ENCODE results near the gene MYO6. TPM values are rescaled to one million over a fixed set of nuclear protein-coding genes. Genes with fewer than 3 reads are reported as not detected.

The MYO6 gene
- total RNA-seq, 1 donor from 2014 or later, result 66.2 TPM

- Histone ChIP-seq H3K27ac (no peak overlapping the region), H3K4me1 (no peaks in the 10 kb centered on the region), H3K9me3 (no peaks in the 10 kb centered on the region), H3K4me3 (no peak overlapping the region), H3K36me3 (peaks cover 5% of the 10 kb centered on the region), H3K27me3 (no peaks in the 10 kb centered on the region)
- DNase-seq (no peak), ATAC-seq (no peak)
- intact Hi-C loops (cut with DNase I), result no loop called here
- TF ChIP-seq, protein P1, sequence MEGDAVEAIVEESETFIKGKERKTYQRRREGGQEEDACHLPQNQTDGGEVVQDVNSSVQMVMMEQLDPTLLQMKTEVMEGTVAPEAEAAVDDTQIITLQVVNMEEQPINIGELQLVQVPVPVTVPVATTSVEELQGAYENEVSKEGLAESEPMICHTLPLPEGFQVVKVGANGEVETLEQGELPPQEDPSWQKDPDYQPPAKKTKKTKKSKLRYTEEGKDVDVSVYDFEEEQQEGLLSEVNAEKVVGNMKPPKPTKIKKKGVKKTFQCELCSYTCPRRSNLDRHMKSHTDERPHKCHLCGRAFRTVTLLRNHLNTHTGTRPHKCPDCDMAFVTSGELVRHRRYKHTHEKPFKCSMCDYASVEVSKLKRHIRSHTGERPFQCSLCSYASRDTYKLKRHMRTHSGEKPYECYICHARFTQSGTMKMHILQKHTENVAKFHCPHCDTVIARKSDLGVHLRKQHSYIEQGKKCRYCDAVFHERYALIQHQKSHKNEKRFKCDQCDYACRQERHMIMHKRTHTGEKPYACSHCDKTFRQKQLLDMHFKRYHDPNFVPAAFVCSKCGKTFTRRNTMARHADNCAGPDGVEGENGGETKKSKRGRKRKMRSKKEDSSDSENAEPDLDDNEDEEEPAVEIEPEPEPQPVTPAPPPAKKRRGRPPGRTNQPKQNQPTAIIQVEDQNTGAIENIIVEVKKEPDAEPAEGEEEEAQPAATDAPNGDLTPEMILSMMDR (IDR thresholded peaks at IDR 0.05), result no peak
Observed at GRCh38 chr6:75815756-75816155, 66.7 kb downstream of the MYO6 start.

- ATAC-seq, result no peak
- Histone ChIP-seq H3K4me3 (no peak overlapping the region), H3K27me3 (no peaks in the 10 kb centered on the region), H3K4me1 (no peaks in the 10 kb centered on the region), H3K27ac (no peak overlapping the region), H3K9me3 (no peaks in the 10 kb centered on the region), H3K36me3 (peaks cover 4% of the 10 kb centered on the region)
- TF ChIP-seq, protein P1 (IDR thresholded peaks at IDR 0.05), result no peak
- DNase-seq, result no peak
- intact Hi-C loops (cut with DNase I), result no loop called here
Observed at GRCh38 chr6:75818098-75818855, 69.2 kb downstream of the MYO6 start.

- Histone ChIP-seq H3K4me1 (no peaks in the 10 kb centered on the region), H3K36me3 (peaks cover 4% of the 10 kb centered on the region), H3K27ac (no peak overlapping the region), H3K27me3 (no peaks in the 10 kb centered on the region), H3K4me3 (no peak overlapping the region), H3K9me3 (no peaks in the 10 kb centered on the region)
- DNase-seq (no peak), ATAC-seq (peak; percentile 93)
- intact Hi-C loops (cut with DNase I), result no loop called here
- TF ChIP-seq, protein P1 (IDR thresholded peaks at IDR 0.05), result no peak
Observed at GRCh38 chr6:75819776-75820487, 70.9 kb downstream of the MYO6 start.

DNA sequence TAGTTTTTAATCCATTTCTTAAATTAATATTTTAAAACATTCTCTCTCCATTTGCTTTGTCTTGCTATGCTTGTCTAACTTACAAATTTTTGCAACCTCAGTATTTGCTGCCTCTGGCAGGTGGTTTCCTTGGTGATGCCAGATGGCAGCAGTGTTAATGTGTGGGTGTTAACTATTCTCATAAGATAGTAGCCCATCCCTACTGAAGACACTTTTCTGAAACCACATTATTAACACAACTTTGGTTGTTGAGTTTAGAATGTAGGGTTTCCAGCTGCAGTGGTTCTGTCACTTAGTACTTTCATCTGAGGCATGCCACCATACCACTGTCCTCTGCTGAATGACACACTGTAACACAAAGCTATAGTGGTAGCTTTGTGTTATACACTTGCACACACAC, 75.1 kb downstream of the MYO6 start:
- ATAC-seq, result no peak
- no peak for DNase-seq
- H3K36me3 ChIP-seq, result peaks cover 4% of the 10 kb centered on the region
- no peaks in the 10 kb centered on the region for H3K27me3 ChIP-seq
- no peaks in the 10 kb centered on the region for H3K4me1 ChIP-seq
- no peak overlapping the region for H3K27ac ChIP-seq
- H3K9me3 ChIP-seq, result no peaks in the 10 kb centered on the region
- intact Hi-C loops (cut with DNase I), result no loop called here
- TF ChIP-seq, protein P1 (IDR thresholded peaks at IDR 0.05), result no peak
- H3K4me3 ChIP-seq, result no peak overlapping the region

DNA sequence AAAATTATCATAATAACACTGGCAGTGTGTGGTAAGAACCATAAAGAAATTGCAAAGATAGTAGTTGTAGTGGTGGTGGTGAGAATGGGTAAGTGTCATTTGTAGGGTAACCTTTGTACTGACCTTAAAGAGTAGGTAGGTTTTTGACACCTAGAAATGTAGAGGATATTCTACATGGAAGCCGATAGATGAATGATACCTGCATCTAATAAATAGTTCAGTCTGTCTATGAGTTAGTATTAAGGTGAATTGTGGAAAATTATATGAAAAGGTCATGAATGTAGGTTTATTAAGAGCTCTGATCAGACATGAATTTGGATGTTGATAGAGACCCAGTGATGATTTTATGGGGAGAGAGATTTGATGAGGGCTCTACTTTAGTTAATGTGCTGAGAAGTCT, 78.1 kb downstream of the MYO6 start:
- Histone ChIP-seq H3K9me3 (no peaks in the 10 kb centered on the region), H3K27me3 (no peaks in the 10 kb centered on the region), H3K4me3 (no peak overlapping the region), H3K27ac (no peak overlapping the region), H3K4me1 (no peaks in the 10 kb centered on the region), H3K36me3 (peaks cover 7% of the 10 kb centered on the region)
- no peak for DNase-seq
- TF ChIP-seq, protein P1 (IDR thresholded peaks at IDR 0.05), result no peak
- intact Hi-C loops (cut with DNase I), result no loop called here
- ATAC-seq, result no peak
